NCI-H2196 treated with DMSO at 0.1 percent for 48 hours (cell line): Measurements from ENCODE around the gene HRCT1.
A peak's percentile ranks its signal among the peaks of the same experiment; 100 is the strongest.
"Not testable (repeated sequence)": the region's sequence is repeated elsewhere in the genome, so short reads cannot be mapped to it uniquely, and the experiment has no call there.

Experiments
- DNase-seq: peaks from one replicate; lab custom pipeline; 2025; ENCODE audit not compliant: unreplicated experiment; lab: John Stamatoyannopoulos, UW

HRCT1 gene

DNA sequence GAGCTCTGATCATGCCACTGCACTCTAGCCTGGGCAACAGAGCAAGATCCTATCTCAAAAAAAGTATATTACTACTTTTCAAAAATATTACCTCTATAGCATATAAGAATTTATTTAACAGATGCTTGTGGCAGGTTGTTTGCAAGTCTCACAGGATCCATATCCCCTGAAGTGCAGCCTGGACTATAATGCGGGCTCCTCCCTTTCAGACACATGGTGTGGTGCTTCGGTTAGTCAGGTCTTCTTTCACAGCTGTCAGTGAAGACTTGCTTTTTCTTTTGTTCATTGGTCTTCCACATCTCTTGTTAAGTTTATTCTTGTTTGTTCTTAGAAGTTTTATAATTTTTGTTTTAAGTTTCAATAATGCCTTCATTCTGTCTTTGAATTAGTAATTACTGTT, 9.4 kb upstream of the HRCT1 start:
- DNase-seq: no peak

DNA sequence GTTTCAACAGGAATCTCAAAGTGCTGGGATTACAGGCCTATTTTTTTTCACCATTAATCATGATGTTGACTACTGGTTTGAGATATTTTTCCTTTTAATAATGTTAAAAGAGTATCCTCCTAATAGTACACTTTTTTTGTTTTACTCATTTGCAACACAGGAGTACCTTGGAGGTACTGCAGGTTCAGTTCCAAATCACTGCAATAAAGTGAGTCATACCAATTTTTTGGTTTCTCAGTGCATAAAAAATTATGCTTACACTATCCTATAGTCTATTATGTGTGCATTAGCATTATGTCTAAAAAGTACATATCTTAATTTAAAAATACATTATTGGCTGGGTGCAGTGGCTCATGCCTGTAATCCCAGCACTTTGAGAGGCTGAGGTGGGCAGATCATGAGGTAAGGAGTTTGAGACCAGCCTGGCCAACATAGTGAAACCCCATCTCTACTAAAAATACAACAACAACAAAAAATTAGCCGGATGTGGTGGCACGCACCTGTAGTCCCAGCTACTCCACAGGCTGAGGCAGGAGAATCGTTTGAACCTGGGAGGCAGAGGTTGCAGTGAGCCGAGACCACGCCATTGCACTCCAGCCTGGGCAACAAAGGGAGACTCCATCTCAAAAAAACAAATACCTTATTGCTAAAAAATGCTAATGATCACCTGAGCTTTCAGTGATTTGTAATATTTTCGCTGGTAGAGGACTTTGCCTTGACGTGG, 8.5 kb upstream of the HRCT1 start:
- not testable (repeated sequence) for DNase-seq

DNA sequence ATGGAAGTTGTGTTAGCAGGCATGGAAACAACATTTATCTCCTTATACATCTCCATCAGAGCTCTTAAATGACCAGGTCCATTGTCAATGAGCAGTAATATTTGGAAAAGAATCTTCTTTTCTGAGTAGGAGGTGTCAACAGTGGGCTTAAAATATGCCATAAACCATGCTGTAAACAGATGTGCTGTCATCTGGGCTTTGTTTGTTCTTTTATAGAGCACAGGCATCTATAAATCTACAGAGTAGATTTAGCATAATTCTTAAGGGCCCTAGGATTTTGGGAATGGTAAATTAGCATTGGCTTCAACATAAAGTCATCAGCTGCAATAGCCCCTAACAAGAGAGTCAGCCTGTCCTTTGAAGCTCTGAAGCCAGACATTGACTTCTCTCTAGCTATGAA, 7.7 kb upstream of the HRCT1 start:
- no peak for DNase-seq

DNA sequence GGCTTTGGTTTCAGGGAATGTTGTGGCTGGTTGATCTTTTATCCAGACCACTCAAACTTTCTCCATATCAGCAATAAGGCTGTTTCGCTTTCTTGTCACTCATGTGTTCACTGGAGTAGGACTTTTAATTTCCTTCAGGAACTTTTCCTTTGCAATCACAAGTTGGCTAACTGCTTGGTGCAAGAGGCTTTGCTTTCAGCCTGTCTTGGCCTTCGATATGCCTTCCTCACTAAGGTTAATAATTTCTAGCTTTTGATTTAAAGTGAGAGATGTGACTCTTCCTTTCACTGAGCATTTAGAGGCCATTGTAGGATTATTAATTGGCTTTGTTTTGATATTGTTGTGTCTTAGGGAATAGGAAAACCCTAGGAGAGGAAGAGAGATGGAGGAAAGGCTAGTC, 7.0 kb upstream of the HRCT1 start:
- no peak for DNase-seq

DNA sequence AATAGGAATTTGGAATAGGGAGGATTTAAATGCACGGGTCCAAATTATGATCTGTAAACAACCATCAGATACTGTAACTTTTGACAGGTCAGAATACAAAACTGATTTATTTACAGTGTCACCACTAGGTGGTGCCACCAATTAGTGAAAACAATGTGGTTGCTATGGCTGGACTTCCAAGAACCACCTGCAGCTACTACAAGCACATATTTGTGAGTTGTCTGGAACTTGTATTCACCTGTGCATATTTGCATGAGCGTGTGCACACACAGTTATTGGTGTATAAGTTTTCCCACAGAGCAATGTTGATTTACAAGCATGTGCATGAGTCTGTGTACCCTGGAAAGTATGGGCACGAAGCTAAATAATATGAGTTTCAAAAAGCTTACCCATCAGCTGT, 3.0 kb upstream of the HRCT1 start:
- peak; percentile 45 for DNase-seq

DNA sequence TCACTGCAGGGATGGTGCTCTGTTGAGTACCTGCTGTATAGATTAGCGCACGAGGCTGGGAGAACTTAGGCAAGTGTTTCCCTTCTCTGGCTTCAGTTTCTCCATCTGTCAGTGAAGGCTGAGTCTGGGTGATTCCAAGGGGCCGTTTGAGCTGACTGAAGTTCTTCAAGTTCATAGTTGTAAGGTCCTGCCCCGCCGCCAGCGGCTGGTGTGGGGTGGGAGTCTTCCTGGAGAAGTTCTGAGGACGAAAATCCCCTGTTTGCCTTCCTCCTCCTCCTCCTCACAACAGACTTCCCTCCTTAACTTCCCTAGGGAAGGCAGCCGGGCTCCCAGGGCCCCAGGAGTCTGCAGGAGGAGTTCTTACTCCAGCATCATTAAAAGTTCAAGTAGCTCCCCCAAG, 1.7 kb upstream of the HRCT1 start:
- DNase-seq: no peak

DNA sequence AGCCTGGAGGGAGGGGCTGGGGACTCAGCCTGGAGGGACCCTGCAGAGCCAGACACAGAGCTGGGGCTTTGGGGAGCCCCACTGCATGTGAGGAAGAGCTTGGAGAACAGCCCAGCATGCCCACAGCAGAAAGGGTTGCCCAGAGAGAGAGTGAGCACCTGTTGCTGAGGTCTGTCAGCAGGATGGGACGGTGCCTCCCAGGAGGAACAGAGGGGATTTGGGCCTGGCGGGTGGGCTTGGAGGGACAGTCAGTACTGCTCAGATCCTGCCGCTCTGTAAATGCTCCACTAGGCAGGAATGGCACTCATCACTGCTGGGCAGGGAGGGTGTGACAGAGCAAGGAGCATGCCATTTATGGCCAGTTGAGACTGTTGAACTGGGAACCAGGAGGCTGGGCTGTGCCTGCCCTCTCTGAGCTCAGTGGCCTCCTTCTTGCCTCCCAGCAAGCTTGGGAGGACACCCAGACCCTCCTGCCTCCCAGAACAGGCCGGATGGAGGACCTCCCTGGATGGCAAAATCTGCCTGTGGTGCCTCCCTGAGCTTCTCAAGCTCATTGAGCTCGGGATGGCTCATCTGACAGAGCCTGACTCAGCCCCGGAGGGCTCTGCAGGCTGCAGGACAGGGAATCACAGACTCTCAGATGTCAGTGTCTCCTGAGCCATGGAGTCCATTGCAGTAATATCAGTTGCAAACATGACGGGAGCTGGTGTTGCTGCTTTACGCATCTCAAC, 786 bp upstream of the HRCT1 start:
- no peak for DNase-seq

DNA sequence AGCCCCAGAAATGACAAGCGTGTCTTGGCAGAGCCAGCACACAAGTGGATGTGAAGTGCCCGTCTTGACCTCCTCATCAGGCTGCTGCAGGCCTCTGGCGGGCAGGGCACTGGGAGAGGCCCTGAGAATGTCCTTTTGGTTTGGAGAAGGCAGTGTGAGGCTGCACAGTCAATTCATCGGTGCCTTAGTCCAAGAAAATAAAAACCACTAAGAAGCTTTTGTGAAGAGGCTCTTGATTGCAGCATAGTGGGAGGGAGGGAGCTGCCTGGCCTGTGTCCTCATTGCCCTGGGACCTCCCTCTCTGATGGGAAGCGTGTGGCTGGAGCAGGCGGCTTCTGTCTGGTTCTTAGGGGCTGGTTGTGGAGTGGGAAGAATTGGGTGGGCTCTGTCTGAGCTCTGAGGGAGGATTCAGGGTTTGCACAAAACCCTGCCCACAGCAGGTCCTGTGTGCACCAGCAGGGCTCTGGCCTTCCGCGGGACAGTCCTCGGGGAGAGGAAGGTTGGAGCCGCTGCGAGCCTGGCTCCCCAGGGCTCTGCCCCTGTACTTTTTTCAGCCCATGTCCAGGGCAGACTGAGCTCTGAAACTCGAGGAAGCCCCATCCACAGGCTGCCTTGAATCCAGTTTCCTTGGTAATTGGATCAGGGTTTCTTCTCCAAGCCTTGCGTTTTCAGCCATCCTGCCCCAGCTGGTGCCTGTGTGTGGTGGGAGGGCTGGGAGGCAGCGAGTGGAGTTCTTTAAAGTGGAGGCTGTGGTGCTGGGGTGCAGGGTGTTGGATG, 1.1 kb downstream of the HRCT1 start:
- peak; percentile 9 for DNase-seq

DNA sequence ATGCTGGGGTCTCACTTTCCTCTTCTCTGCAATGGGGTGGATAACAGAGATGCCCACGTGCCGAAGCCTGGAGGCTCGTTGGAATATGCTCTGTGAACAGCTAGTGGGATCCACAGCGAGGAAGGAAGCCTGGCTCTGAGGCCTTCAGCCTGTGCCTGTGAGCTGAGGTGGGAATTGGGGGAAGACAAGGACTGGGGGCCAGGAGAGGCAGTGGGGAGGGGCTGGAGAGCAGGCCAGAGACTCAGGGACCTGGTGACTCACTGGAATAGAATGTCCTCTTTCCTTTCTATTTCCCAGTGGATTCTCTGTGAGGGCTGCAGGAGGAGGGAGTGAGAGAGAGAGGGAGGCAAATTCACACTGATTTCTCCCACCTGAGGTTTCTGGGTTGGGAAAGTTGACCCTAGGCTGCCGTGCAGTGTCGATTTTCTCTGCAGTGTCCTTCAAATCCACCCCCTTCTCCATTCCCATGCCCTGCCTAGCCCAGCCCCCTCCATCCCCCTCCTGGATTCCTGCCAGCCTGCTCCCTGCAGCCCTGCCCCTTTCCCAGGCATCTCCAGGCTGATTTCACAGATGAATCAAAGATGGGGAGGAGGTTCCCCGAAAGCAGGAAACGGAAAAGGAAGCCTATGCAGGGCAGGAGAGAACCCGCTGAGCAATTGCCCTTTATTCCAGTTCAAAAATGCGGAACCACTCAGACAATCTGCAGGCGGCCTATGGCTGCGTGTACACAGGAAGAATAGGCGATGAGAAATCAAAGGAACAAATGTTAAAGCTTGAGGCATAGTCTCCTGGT, 1.9 kb downstream of the HRCT1 start:
- DNase-seq: peak; percentile 6

DNA sequence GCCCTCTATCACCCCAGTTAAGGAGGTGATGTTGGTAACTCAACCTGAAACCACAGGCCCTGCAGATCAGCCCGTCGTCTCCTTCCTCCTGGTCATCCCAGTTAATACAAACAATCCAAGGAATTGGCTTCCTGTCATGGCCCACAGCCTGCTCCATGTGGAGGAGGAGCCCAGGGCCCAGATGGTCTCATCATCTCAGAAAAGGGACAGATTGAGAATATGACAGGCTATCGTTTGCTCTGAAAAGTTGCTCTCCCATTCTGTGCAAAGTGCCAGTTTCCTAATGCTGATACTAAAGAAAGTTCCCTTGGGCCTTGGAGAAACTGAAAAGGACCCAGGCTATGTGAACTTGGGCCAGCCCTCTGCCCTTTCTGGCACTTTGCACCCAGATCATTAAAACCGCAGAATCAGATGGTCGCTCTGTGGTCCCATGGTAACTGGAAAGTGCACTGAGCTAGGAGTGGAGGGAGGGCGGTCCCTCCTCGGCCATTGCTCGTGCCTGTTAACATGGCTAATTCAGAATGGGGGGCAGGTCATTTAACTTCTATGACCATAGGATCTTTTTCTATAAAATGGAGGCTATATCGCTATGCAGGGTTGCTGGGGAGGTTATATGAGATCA, 2.6 kb downstream of the HRCT1 start:
- no peak for DNase-seq

DNA sequence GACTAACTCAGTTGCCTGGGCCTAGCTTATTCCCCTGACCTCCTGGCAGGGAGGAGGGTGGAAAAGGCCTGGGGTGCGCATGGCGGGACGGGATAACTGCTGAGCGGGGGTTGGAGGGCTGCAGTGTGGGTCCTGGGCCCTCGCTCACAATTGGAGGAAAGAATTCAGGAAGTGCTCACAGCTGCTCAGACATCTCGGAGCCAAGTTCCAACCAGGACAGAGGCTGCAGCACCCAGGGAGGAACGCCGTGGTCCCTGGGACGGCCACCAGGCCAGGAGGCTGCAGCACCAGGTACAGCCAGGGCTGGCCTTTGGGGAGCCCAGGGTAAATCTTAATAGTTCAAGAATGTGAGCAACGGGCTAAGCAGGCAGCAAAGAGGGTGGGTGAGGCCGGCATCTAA, 3.3 kb downstream of the HRCT1 start, which contains the start of gene SPAAR:
Gene SPAAR (plus strand): TSS at position 217 of the 400 bp plus-strand sequence. CDS start 974 bp downstream, outside the sequence.
- DNase-seq: no peak

DNA sequence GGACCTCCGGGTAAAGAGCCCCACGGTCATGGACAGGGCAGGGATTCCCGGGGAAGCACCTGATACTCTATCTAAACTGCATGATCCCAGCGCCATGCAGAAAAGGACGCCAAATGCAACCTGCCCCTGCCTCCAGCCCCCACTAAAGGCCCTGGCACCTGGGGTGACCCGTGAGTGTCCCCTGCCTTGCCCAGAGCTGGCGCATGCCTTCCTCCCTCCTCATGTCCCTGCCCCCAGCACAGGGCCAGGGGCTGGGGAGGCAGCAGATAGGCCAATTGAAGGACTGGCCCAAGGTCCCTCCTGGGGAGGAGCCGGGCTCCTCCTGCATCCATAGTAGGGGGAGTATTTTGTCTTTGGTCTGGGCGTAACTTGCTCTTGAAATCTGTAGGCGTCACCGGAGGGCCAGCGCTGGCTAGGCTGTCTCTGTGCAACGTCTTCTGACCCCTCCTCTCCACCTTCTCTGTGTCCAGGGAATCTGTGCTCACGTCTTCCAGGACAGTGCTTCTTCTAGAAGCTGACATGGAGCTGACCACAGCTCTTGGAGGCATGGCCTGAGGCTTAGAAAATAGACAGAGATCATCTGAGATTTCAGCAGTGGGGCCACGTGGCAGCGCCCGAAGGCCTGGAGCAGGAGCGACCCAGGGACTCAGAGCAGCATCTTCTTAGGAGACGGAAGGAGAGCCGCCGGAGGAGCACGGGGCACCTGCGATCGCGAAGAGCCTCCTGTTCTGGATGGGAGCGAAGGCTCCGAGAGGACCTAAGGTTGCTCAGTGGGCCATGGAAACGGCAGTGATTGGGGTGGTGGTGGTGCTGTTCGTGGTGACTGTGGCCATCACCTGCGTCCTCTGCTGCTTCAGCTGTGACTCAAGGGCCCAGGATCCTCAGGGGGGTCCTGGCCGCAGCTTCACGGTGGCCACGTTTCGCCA, 3.9 kb downstream of the HRCT1 start:
- no peak for DNase-seq

DNA sequence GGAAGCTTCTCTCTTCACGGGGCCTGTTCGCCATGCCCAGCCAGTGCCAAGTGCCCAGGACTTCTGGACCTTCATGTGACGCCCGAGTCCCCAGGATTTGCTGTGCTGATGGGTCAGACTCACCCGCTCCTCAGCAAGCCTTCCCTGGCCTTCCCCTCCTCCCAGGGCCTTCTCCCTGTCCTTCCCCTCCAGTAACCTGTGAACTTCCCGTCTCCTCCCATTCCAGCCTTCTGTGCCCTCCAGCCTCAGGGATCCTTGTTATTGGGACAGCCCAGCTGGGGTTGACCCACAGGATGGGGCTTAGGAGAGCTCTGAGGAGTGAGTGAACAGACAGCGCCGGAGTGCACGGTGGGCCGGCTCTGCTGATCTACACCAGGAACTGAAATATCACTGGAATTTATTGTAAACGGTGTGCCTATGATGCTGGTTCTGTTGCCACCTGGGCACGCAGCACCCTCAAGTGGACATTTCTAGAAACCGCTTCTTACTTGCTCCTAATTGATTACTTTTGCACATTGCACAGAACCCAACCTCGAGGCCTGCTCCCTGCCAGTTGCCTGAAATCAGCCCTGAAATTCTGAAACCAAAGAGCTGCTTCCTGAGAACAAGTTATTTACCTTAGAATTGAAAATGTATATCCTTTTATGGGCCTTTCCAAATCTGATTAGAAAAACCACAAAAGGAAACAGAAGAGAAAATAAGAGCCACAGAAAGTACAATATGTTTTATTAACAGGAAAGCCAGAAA, 4.8 kb downstream of the HRCT1 start:
- peak; percentile 40 for DNase-seq

DNA sequence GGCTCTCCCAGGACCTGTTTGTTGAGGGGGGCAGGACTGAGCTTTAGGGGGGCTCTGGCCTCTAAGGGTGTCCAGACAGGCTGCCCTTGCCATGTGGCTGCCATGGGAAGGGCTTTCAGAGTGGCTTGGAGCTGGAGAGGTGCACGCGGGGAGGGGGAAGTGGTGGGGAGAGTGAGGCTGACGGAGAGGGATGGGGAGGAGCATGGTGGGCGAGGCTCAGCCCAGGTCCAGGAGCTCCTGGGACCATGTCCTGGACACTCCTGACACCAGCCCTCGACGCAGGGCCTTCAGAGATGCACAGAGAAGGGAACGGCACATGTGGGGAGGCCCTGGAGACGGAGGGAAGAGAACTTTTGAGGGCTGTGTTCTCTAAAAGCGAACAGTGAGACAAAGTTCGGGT, 5.7 kb downstream of the HRCT1 start:
- DNase-seq: no peak

DNA sequence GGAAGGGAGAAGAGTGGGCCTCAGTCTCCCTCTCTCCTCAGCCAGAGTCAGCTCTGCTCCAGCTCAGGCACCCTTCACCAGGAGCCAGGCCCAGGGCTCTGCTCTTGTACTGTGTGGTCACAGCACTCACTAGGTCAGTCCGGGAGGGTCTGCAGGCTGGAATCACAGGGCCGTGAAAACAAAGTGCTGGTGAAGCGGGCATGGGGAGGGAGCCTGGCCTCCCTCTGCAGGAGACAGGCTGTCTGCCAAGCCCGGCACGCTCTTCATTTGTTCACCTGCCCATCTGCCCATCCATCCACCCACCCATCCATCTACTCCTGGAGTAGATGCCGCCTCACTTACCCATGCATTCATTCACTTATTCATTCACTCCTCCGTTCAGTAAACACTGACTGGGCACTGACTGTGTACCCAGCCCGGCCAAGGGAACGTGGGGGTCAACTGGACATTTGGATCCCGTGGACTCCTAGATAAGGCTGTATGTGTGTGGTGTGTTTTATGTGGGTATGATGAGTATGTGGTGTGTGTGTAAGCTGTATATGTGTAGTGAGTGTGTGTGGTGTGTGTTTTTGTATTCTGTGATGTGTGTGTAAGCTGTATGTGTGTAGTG, 6.9 kb downstream of the HRCT1 start:
- DNase-seq: no peak

DNA sequence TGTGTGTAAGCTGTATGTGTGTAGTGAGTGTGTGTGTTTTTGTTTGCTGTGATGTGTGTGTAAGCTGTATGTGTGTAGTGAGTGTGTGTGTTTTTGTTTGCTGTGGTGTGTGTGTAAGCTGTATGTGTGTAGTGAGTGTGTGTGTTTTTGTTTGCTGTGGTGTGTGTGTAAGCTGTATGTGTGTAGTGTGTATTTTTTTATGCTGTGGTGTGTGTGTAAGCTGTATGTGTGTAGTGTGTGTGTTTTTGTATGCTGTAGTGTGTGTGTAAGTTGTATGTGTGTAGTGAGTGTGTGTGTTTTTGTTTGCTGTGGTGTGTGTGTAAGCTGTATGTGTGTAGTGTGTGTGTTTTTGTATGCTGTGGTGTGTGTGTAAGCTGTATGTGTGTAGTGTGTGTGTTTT, 7.4 kb downstream of the HRCT1 start:
- DNase-seq: not testable (repeated sequence)

DNA sequence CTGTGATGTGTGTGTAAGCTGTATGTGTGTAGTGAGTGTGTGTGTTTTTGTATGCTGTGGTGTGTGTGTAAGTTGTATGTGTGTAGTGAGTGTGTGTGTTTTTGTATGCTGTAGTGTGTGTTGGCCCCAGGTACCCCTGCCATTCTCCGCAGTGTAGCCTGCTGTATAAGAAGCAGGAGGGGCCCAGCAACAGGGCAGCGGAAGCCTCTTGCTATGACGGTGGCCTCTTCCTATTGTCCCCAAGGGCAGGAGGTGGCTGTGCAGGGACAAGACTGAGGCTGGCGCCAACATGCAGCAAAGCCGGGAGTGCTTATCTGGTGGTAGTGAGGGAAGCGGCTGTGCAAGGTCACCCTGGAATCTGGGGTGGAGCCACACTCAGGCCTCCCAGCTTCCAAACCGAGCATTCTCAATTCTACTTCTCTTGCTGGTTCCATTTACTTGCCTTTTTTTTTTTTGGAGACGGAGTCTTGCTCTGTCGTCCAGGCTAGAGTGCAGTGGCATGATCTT, 8.4 kb downstream of the HRCT1 start:
- DNase-seq: no peak

DNA sequence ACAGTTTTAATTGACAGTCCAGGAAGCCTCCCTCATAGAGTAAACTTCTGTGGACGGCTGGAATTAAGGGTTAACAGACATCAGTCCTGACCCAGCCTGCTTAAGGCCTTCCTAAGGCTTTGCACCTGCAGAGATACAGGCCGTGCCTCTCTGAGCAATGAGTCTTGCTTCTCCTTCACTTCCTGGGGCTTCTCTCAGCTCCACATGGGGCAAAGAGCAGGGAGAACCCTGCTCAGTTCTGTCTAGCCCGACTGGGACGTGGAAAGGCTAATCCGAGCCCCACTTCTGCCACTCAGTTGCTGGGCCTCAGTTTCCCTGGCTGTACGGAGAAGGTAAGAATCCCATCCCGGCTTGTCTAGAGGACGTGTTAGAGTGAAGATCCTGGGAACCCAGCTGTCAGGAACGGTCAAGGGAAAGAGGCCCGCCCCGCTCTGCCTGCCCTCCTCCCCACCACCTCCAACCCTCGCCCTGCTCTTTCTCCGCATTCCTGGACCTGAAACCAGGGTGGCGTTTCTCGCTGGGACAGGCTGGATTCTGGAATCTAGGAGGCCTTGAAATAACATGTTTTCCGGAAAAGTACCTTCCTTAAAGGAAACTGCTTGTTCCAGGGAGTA, 9.8 kb downstream of the HRCT1 start:
- DNase-seq: no peak
